OCI-LY3 (cell line): Measurements from ENCODE around the gene CACNA1C.

Experiments used
- EZH2phosphoT487 ChIP-seq: fragments of 200-600 bp; shearing (Covaris generic); IDR thresholded peaks from 2 replicates; pipeline ENCODE4 v1.6.1; 2018; ENCODE audit warnings: antibody characterized with exemption, mixed run types, low read depth
- TF ChIP-seq, protein P1 (sequence below): fragments of 200-600, 300-600 bp; sonication (generic); IDR thresholded peaks from 2 replicates; pipeline ENCODE4 v1.5.1; 2014; ENCODE audit warnings: antibody characterized with exemption, low read length, low read depth

DNA sequence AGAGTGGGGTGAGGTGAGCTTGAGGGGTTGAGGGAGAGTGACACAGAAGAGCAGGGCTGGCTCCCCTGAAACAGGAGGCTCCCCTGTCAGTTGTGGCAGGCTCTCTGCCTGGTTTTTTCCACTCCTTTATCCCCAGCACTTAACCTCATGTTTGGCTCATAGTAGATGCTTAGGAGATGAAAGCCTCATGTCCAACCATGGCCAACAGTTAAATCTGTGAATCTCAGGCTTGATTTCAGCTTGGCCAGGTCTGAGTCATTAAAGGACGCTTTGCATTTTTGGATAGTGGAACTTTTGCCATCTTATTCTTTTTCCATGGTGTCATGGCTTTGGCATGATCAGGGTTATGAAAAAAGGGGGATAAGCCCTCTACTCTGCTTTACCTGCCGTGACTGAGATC lies 117.2 kb downstream of the CACNA1C start:
- TF ChIP-seq, protein P1, sequence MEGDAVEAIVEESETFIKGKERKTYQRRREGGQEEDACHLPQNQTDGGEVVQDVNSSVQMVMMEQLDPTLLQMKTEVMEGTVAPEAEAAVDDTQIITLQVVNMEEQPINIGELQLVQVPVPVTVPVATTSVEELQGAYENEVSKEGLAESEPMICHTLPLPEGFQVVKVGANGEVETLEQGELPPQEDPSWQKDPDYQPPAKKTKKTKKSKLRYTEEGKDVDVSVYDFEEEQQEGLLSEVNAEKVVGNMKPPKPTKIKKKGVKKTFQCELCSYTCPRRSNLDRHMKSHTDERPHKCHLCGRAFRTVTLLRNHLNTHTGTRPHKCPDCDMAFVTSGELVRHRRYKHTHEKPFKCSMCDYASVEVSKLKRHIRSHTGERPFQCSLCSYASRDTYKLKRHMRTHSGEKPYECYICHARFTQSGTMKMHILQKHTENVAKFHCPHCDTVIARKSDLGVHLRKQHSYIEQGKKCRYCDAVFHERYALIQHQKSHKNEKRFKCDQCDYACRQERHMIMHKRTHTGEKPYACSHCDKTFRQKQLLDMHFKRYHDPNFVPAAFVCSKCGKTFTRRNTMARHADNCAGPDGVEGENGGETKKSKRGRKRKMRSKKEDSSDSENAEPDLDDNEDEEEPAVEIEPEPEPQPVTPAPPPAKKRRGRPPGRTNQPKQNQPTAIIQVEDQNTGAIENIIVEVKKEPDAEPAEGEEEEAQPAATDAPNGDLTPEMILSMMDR, result no peak
- no peak for TF ChIP-seq EZH2phosphoT487
